ENCODE measurements around the gene ARHGAP9.
"Not testable (repeated sequence)": the region's sequence is repeated elsewhere in the genome, so short reads cannot be mapped to it uniquely, and the experiment has no call there.

Gene ARHGAP9

GRCh38 chr12:57429473-57430111 is 50.1 kb downstream of the ARHGAP9 start:
- no peak for DNase-seq (ENCODE audit: insufficient read length, low spot score)
- no peak for TF ChIP-seq POLR2A (IDR thresholded peaks at IDR 0.05; ENCODE audit: low read depth, low read length)
- FAIRE-seq: no peak

GRCh38 chr12:57428965-57429364 is 50.7 kb downstream of the ARHGAP9 start:
- FAIRE-seq (no peak), DNase-seq (ENCODE audit: insufficient read length, low spot score) (no peak)
- TF ChIP-seq POLR2A (IDR thresholded peaks at IDR 0.05; ENCODE audit: low read depth, low read length): no peak

- not testable (repeated sequence) for FAIRE-seq; DNase-seq (ENCODE audit: insufficient read length, low spot score)
Observed at GRCh38 chr12:57426948-57427347, 52.7 kb downstream of the ARHGAP9 start.
